Breast epithelium (tissue), 4 donors: ENCODE results near the gene COX20. TPM values are rescaled to one million over a fixed set of nuclear protein-coding genes. Genes with fewer than 3 reads are reported as not detected.

ENCODE experiments used
- DNase-seq, 2 donors: peaks; one replicate each; pipeline ENCODE4 v3.0.0-alpha.2; 2019; ENCODE audit warnings: low spot score in 2 of 2
- H3K27ac ChIP-seq, 2 donors: fragments of 200-600 bp; sonication (generic) in 1 of 2; one replicate each; pipeline ENCODE4 v1.5.1; 2016 to 2019; ENCODE audit warnings: mild to moderate bottlenecking in 1 of 2
- H3K27me3 ChIP-seq, 2 donors: fragments of 200-600 bp; sonication (generic) in 1 of 2; one replicate each; pipeline versions ENCODE4 v1.5.1 to v1.6.0; 2017 to 2019; ENCODE audit warnings: control low read depth in 1 of 2, mild to moderate bottlenecking in 1 of 2
- H3K36me3 ChIP-seq: fragments of 200-600 bp; one replicate; pipeline ENCODE4 v1.5.1; 2019
- H3K4me1 ChIP-seq, 2 donors: fragments of 200-600 bp; sonication (generic); one replicate each; pipeline ENCODE4 v1.5.1; 2016 to 2019; ENCODE audit warnings: control low read depth in 1 of 2
- H3K4me3 ChIP-seq, 3 donors: fragments of 200-600 bp; sonication (generic); 1 replicate in 2 of 3; 2 replicates in 1 of 3; pipeline ENCODE4 v1.5.1; 2016 to 2019; ENCODE audit warnings: mild to moderate bottlenecking in 3 of 3, moderate library complexity in 2 of 3
- H3K9me3 ChIP-seq, 2 donors: fragments of 200-600 bp; sonication (generic) in 1 of 2; one replicate each; pipeline ENCODE4 v1.5.1; 2016 to 2019; ENCODE audit warnings: control low read depth in 1 of 2
- POLR2A ChIP-seq: fragments of 450-650 bp; IDR thresholded peaks from one replicate; pipeline ENCODE4 v1.6.1; 2016; ENCODE audit warnings: antibody characterized with exemption, mild to moderate bottlenecking, moderate library complexity
- POLR2AphosphoS5 ChIP-seq, 3 donors: sonication (generic); formaldehyde crosslinking; IDR thresholded peaks; one replicate each; pipeline ENCODE4 v1.6.1; 2017; ENCODE audit warnings: antibody characterized with exemption in 3 of 3
- intact Hi-C: fragments of 100-400 bp; cut with DNase I; formaldehyde crosslinking; loops from one replicate; pipeline ENCODE4 v1.15.1; 2023; ENCODE audit warnings: low total_unique reads
- total RNA-seq, 3 donors: library from RNA; depleted of rRNA; stranded (reverse); fragments of >200 nt; gene quantifications; one replicate each; pipeline ENCODE4 v1.1.0, GENCODE V29; 2016
- TF ChIP-seq, protein P1 (sequence below), 3 donors: fragments of 450-650 bp; IDR thresholded peaks; one replicate each; pipeline ENCODE4 v1.5.1; 2016 to 2017; ENCODE audit warnings: antibody characterized with exemption in 3 of 3, mild to moderate bottlenecking in 3 of 3, moderate library complexity in 3 of 3

The COX20 gene
- total RNA-seq, 3 donors from 2014 or later, result 31.4 to 42.6 (median 35.7) TPM

DNA sequence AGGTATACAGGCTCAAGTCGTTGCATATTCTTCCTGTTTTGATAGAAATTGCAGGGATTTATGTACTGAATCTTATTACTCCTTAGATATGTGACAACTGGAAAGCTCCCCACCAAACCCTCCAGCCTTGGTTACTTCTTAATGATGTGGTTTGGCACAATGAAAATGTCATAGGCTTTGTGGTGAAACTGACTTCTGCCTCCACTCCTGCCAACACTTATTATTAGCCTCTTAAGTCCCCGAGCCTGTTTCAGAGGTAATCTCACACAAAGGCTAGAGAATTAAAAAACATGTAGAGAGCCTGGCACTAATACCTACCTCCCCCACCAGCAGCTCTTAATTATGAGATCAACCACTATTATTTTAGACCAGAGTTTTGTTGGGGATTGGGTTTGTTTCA is 4.2 kb downstream of the COX20 start:
- no peaks in the 10 kb centered on the region for H3K36me3 ChIP-seq
- no peaks in the 10 kb centered on the region for H3K27me3 ChIP-seq
- no peak overlapping the region for H3K4me3 ChIP-seq
- H3K9me3 ChIP-seq, result no peaks in the 10 kb centered on the region
- no peak for DNase-seq
- H3K4me1 ChIP-seq, result peaks cover 0 to 15% of the 10 kb centered on the region in 2 donors
- H3K27ac ChIP-seq, result no peak overlapping the region
- intact Hi-C loops, result no loop called here
- TF ChIP-seq POLR2A (no peak), POLR2AphosphoS5 (IDR thresholded peaks at IDR 0.05) (no peak)
- TF ChIP-seq, protein P1, sequence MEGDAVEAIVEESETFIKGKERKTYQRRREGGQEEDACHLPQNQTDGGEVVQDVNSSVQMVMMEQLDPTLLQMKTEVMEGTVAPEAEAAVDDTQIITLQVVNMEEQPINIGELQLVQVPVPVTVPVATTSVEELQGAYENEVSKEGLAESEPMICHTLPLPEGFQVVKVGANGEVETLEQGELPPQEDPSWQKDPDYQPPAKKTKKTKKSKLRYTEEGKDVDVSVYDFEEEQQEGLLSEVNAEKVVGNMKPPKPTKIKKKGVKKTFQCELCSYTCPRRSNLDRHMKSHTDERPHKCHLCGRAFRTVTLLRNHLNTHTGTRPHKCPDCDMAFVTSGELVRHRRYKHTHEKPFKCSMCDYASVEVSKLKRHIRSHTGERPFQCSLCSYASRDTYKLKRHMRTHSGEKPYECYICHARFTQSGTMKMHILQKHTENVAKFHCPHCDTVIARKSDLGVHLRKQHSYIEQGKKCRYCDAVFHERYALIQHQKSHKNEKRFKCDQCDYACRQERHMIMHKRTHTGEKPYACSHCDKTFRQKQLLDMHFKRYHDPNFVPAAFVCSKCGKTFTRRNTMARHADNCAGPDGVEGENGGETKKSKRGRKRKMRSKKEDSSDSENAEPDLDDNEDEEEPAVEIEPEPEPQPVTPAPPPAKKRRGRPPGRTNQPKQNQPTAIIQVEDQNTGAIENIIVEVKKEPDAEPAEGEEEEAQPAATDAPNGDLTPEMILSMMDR (IDR thresholded peaks at IDR 0.05), result no peak

DNA sequence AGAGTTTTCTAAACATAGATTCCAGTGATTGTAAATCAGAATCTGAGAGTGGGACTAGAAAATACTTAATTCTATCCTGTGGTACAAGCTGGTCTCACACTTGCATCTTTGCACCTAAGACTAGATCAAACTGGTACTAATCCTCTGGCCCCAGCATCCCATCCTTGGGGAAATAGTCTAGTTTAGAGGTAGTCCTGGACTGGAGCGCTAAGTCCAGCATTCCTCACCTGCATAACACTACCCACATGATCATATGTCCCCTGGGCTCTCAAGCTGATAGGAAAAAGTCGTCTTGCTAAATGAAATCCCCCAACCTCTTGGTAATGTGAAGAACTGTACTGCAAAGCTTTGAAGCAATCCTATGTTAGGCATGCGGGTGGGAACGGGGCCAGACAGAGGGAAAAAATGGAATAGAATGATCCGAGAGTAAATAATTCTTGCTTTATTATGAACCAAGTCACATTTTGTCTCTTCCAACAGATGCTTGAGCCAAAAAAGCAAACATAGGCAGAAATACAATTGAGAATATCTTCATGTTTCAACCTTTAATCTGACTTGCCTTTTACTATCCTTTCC is 4.8 kb downstream of the COX20 start:
- no peaks in the 10 kb centered on the region for H3K27me3 ChIP-seq
- no peaks in the 10 kb centered on the region for H3K36me3 ChIP-seq
- no peak for DNase-seq
- H3K27ac ChIP-seq, result peak overlapping the region; percentile 9 to 50
- H3K4me1 ChIP-seq, result peaks cover 0 to 15% of the 10 kb centered on the region in 2 donors
- TF ChIP-seq POLR2A, result no peak
- TF ChIP-seq POLR2AphosphoS5 (IDR thresholded peaks at IDR 0.05), result no peak
- TF ChIP-seq, protein P1 (IDR thresholded peaks at IDR 0.05), result no peak
- intact Hi-C loops, result no loop called here
- no peaks in the 10 kb centered on the region for H3K9me3 ChIP-seq
- no peak overlapping the region for H3K4me3 ChIP-seq

DNA sequence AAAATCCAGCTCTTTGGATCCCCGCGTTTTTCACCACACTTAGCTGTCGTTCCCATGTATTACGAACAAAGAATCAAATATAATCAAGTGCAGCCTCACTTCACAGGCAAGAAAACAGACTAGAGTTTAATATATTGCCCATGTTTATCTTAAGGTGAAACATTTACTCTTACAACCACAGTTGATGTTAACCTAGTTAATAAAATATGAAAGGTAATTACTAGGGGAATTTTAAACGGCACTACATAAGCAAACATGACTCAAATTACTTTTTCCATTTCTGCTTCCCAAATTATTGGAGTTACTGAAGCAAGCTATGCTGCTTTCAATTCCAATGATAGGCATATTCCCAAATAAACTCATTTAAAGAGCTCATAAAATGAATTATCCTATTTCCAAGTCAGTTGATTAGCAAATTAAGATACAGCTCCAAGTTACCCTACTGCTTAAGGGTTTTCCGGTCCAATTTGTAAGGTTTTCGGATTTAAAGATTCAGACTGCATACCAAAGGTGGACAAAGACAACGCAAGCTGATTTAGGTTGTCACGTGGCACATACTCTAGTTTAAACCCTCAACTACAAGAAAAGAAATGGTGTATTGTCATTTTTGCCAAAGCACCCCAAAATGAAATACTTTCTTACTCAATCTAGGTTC is 5.9 kb downstream of the COX20 start:
- H3K27ac ChIP-seq, result no peak overlapping the region
- no peaks in the 10 kb centered on the region for H3K9me3 ChIP-seq
- H3K4me1 ChIP-seq, result peaks cover 0 to 13% of the 10 kb centered on the region in 2 donors
- no peak for TF ChIP-seq POLR2AphosphoS5 (IDR thresholded peaks at IDR 0.05)
- TF ChIP-seq POLR2A, result no peak
- TF ChIP-seq, protein P1 (IDR thresholded peaks at IDR 0.05), result no peak
- H3K4me3 ChIP-seq, result no peak overlapping the region
- H3K27me3 ChIP-seq, result no peaks in the 10 kb centered on the region
- no peaks in the 10 kb centered on the region for H3K36me3 ChIP-seq
- intact Hi-C loops, result no loop called here
- DNase-seq, result no peak

DNA sequence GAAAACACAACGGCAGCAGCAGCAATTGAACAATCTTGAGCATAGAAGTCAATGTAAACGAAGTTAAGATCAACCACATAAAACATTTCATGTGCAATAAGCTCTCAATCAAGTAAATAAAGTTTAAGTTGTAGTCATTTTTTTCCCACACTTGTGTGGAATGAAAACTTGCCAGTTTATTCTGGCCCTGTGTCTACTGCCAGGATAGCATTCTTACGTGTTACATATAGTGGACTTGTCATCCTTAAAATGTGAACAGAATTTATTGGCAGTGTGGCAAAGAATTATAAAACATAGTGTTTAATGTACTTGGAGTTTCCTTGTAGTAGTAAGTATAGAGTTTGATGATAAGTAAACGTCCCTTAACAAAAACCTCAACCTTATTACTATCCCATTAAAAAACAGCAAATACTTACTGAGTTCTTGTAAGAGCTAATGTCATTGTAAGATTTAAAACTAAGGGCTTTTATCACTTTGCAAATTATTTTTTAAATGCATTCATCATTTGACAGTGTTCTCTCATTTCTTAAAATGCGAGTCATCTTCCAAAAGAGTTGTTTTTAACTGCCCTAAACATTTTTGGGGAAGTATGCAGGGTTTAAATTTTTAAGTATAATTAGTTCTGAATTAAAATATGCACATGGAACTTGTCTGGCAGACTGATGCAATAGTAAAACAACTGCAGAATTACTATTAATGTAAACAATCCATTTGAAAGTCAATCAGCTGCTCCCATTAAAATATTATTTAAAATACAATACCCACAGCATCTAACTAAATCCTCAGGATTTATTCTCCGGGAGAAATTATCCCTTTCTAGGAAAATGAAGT is 7.9 kb downstream of the COX20 start:
- H3K27me3 ChIP-seq, result no peaks in the 10 kb centered on the region
- TF ChIP-seq POLR2A (no peak), POLR2AphosphoS5 (IDR thresholded peaks at IDR 0.05) (no peak)
- TF ChIP-seq, protein P1 (IDR thresholded peaks at IDR 0.05), result no peak
- no peak overlapping the region for H3K4me3 ChIP-seq
- H3K4me1 ChIP-seq, result no peaks in the 10 kb centered on the region
- H3K36me3 ChIP-seq, result no peaks in the 10 kb centered on the region
- no peaks in the 10 kb centered on the region for H3K9me3 ChIP-seq
- H3K27ac ChIP-seq, result no peak overlapping the region
- intact Hi-C loops, result no loop called here
- DNase-seq, result no peak
